HG03558 (cell line): ENCODE data around the gene NT5DC1.

Source experiments
- ATAC-seq: cut with Tn5 transposase; IDR thresholded peaks from one replicate; pipeline ENCODE4 v1.9.1; 2021; ENCODE audit warnings: moderate number of reproducible peaks; ENCODE audit not compliant: unreplicated experiment; ENCODE audit errors: extremely low read depth

Gene NT5DC1

DNA sequence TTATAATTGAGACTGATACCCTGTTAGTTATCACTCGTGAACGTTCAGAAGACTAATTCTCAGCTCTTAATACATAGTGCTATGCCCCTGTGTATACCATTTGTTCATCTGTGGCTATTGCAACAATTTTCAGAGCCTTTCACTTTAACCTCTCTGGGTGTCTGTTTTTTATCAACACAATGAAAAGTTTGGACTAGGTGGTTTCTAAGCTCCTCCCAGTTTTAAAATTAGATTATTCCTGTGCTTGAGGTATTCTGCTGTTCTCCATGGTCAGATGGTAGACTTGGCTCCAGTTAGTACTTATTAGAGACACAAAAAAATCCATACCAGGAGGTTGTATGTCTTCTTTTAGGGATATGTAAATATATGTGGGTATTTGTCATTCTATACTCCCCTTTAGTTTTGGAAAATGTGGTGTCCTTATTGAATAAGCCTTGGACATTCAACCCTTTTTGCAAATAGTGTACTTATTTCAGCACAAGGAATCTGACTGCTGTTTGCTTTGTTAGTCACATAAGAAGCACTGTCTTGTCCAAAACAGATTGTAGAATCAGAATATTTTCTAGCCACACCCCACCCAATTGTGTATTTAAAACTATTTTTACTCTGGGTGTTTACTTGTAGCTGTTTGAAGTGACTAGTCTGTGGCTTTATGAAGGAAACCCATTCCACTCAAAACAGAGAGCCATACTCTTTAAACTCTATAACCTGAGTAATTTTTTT is 27.3 kb downstream of the NT5DC1 start:
- ATAC-seq: no peak

DNA sequence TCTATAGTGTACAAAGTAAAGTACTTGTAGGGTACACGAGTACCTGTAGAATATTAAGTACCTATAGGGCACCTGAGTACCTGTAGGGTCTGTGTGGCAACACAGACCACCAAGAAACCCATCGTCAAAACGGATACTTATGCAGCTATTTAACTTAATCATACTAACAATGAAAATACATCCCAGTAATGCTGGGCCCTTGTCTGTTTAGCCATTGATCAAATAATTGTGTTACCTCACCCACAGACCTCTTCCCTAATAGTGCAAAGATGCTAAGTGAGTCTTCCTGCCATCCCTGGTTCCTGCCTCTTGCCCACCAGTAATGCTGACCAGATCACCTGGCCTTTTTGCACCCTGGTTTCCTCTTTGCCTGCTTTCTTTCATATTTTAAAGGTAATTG is 32.8 kb downstream of the NT5DC1 start:
- ATAC-seq: no peak

DNA sequence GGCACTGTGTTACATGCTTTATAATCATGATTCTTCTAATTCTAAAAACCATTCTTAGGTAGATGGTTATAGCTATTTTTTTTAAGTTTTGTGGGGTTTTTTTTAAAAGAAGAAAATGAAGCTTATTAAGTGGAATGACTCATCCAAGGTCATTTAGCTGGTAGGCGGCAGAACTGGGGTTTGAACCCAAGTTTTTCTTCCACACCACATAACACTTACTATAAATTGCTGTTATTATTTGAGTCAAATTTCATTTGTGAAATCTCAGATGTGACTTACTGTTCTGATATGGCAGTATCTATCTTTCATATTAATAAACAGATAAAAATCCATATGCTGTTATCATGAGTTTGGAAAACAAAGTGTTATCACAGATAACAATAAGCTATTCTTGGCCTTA is 35.7 kb downstream of the NT5DC1 start:
- no peak for ATAC-seq

DNA sequence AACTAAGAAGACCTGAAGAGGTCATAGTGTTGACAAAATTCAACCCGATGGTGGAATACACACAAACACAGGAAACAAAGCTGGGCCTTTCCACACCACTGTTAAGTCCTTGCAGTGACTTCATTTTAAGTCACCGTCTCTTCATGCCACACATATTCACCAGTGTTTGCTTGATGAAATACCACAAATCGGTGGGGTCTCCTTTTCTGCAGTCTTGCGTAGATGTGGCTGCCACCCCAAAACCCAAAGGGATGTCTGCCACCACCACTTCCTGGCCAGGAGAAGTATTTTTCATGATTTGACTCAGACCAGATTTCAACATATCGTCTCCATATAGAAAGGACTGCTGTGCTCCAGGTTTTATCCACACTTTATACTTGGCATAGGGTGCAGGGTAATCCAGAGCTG is 36.3 kb downstream of the NT5DC1 start:
- ATAC-seq: no peak

DNA sequence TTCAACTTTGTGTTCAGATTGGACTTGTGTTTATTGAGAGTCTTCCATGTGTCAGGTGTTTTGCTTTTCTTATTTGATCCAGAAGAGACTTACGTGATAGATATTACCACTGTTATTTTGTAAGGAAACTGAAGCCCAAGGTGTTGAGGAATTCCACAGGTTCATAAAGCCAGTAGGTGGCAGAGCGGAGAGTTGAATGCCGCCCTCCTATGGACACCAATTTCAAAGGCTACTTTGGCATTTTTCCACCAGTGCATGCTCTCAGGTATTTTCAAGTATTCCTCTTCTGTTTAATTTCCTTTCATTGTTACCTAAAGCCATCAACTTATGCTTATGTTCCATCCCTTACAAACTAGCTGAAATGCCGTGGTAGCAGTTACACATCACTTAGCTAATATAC is 39.3 kb downstream of the NT5DC1 start:
- no peak for ATAC-seq

DNA sequence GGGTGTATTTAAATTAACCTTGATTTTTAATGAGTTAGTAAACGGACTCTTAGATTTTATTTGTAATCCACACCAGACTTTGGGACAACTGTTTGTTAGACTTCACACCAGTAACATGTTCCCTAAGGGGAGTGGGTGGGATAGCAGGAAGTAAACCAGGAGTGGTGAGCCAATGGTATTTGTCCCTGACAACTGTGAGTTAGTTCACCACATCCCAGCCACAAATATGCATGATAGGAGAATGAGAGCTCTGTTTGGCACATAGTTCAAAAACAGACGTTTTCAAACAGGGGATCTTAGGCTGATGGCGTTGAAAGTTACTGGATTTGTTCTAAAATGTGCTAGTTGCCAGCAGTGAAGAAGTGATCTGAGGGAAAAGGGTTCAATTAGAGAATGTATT is 44.0 kb downstream of the NT5DC1 start:
- ATAC-seq: no peak

DNA sequence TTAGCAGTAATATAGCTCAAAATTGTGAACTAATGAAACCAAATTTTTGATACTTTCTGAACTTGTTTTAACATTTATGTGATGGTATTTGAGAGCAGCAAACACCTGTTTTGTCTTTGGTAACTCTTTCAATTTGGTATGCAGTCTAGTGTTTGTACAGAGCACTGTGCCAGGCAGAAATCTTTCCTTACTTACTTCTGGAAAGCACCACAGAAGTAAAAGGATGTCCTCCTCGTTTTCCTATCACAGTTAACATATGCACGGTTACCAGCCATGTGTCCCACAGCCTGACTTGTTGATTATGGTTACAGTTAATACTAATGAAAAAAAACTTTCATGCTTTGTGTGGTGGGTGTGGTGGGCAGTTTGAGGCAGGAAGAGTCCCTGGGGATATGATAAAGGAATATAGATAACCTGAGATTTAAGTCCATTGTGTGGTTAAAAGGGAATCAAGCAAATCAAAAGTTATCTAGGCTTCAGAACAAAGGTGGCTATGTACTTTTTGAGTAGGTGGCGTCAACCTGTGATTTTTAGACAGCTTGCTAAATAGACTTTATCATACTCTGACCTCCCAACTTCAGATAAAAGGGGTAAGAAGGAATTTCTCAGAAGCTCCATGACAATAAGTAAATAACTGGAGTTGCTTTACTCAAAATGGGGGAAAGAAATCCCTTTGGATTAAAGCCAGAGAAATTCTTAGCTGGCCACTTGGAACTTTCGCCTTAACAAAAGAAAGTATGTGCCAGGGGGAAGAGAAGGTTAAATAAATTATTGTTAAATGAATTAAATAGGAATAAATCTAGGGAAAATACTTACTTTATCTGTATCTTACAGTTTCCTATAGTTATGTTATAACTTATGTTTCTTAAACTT is 45.4 kb downstream of the NT5DC1 start:
- no peak for ATAC-seq

DNA sequence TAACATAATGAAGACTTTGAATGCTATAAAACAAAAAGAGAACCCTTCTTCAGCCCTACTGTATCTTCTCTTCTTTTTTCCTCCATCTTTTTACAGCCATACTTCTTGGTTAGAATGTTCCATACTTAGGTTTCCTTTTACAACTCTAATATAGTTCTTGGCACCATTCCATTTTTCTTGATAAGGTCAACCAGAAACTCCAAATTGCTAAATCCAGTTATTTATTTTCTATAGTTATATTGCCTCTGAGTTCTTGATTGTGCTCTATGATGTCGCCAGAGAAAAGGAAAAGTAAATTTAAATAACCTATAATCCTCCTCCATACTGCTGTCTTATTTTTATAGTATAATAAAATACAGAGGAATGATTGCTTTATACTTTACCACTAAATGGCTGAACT is 52.0 kb downstream of the NT5DC1 start:
- ATAC-seq: no peak

DNA sequence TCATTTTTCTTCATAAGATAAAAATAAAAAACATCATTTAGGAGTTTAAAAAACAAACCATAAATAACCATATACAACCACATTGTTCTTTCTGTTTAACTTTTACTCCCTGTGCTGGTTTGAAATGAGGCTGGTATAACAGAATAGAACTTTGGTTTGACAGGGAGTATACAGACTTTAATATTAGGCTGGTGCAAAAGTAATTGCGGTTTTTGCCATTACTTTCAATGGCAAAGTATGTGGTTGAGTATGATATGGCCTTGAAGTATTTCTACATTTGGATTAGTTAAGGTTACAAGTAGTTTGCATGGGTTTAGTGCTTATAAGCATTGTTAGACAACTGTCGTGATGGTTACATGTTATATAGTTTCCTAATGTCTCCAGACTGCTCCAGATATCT is 54.2 kb downstream of the NT5DC1 start:
- ATAC-seq: no peak

DNA sequence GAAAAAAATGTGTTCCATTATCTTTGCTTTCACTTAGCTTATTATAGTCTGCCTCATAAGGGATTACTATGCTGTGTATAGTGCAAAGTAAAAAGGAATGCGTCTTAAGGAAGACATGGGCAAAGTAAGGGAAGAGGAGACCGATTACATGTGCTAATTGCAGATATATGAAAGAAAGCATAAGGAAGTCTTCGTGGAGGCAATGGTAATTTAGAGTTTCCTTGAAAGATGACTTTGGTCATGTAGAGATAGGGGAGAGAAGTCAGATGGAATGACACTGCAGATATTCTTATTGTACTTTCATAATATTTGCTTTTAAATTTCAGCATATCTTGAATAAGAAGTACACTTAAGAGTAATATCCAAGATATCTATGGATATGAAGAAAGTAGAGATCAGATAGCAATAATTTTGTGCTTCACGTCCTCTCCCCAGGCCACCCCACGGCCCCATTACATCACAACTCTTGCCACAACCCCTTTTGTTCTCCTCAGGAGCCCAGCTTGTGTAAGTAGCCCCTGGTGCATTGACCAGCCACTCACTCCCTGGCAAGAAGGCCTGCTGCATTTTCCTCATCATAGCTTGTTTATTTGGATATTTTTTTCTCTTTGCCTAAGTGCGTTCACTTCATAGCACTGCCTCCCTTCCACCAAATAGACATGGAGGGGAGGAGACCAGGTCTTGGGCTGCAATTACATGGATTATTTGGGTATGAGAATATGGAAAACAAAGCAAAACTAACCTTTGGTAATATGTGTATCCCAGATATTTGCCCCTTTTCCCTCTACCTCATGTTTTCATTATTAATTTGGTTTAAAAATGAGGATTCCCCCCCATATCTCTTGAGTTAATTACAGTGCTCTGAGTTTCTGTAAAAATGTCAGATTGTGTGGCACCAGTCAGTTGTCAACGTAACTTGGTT is 56.0 kb downstream of the NT5DC1 start:
- ATAC-seq: no peak

DNA sequence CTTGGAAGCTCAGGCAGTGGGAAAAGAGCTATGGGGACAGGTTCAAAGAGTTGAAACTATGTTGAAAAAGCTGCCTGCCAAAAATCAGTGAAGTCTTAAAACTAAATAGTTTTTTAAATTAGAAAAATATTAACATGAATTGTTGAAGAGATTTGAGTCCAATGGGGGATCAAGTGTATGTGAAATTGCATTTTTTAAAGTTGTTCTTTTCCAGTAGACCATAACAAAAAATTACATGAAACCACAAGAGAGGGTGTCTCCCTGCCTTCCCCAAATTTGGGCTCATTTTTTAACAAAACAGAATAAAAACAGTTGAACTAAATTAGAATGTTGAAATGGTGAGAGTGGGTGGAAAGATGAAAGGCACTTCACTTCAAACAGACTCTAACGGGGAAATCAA is 56.7 kb downstream of the NT5DC1 start:
- no peak for ATAC-seq

DNA sequence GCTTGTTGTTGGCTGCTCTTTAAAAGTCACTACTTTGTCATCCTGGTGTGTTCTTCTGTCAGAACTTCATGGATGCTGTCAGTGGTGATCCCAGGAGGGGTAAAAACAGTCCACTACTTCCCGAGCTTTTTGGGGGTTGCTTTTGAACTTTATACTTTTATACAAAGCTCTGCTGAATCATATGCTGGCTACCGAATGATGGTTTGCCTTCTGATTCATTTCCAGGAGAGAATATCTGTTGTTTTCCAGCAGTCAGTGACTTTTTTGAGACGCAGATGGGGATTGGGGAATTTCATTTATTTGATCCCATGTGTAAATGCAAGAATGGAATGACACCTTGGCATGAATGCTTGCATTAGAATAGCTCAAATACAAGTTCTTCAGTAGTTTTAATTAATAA is 58.0 kb downstream of the NT5DC1 start:
- no peak for ATAC-seq

DNA sequence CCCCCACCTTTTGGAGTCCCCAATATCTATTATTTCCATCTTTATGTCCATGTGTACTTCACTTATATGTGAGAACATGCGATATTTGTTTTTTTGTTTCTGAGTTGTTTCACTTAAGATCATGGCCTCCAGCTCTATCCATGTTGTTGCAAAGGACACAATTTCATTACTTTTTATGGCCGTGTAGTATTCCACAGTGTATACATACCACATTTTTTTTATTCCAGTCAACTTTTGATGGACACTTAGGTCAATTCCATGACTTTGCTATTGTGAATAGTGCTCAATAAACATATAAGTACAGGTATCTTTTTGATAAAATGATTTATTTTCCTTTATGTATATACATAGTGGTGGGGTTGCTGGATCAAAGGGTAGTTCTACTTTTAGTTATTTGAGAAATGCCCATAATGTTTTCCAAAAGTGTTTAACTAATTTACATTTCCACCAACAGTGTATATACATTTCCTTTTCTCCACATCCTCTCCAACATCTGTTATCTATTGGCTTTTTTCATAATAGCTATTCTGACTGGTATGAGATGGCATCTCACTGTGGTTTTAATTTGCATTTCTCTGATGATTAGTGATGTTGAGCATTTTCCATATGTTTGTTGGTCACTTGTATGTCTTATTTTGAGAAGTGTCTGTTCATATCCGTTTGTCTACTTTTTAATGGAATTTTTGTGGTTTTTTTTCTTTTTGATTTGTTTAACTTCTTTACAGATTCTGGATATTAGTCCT is 59.3 kb downstream of the NT5DC1 start:
- ATAC-seq: no peak

DNA sequence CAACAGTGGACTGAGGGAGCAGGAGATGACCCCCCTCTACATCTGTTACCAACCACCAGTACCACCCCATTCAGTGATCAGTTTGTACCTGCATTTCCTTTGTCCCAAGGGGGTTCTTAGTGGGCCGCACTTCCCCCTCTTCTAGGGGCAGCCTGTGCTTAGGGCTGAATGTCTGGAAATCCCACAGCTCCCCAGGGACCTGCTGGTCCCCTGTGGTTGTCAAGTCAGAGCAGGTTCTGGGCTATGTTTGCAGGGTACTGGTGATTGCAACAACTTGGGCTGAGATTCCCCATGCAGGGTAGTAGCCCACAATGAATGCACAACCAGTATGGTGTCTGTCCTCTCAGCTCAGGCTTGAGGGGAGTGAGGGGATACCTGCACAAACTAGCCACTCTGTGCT is 64.9 kb downstream of the NT5DC1 start:
- peak; percentile 46 for ATAC-seq

DNA sequence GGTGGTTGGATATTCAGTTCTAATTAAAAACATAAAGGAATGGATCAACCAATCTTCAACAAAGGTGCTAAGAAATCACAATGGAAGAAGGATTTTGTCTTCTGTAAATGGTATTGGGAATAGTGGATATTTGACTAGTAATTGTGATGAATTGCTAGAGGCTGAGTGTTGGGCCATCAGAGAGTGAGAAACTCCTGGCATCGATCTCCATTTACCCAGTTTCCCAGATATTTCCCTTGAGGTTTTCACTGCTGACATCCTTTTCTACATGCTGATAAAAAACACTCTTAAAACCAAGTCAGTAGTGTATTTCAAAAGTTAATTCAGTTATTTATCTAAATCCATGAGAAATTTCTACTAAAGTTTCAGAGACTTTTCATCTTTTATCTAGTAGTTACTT is 65.7 kb downstream of the NT5DC1 start:
- no peak for ATAC-seq

DNA sequence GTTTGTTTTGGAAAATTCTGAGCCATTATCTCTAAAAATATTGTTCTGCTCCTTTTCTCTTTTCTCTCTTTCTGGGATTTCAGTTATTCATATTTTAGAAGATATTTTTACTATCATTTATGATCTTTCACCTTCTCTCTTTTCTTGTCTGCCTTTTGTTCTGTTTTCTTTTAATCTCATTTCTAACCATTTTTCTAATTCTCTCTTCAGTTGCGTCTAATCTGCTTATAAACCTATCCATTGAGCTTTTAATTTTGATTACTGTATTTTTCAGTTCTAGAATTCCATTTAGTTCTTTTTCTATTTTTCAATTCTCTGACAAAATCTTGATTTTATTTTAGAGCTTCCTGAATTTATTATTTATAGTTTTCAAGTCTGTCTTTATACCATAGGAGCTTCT is 67.5 kb downstream of the NT5DC1 start:
- ATAC-seq: no peak

DNA sequence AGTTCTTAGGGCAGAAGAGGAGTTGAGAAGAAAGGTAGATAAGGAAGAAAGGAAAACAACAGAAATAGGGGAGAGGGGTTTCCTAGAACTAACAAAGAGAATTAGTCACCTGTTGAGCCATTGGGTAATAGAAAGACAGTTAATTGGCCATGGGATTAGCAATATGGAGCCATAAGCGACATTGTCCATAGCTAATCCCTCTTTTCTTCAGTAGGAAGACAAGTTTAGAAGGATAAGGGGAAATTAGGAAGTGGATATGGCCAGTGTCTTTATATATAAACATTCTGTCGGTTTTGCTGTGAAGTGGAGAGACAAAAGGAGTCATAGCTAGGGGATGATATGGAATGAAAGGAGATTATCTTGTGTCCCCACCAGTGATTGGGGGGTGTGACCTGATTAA is 69.2 kb downstream of the NT5DC1 start:
- ATAC-seq: no peak

DNA sequence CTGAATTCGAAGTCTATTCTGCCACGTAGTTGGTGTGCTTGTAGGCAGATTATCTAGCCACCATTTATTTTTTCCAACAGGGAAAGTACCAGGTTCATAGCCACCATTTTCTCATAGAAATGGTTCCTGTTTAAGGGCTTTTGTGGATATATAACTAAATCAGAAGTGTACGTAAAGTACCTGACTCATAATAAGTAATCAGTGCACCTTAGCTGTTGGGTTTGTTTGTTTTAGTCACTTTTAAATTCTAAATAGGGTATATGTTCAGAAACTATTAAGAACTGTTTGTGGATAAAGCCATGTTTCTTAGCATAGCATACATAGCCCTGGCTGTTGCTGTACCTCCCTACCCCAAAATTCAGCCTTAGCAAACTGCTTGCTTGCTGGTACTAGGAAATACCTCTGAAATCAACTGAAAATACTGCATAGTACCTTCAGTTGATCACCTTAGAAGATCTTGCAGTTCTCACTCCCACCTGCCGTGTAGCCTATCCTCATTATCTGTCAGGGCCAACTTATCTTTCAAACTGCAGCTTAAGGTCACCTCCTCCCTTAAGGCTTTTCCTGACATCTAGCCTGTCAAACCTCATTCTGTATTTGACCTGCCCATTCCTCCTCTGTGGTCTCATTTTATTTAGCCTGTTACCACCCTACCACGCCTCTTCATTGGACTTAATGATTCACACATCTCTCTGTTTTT is 69.9 kb downstream of the NT5DC1 start:
- ATAC-seq: no peak

DNA sequence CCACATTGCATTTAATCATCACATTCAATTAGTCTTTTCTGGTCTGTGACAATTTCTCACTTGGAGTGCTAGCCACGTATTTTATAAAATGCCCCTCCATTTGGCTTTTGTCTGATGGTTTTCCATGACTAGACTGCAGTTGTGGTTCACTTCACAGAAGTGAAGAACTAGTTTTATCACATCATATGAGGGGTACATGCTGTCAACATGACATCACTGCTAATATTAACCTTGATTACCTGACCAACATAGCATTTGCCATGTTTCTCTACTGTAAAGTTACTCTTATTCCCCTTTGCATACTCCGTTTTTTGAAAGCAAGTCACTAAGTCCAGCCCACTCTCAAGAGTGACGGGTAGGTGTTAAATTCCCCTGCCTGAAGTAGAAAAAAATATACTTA is 73.3 kb downstream of the NT5DC1 start:
- no peak for ATAC-seq
